GM12892 (cell line): ENCODE data around the gene IQCK.

Experiments
- DNase-seq: peaks from one replicate; pipeline ENCODE4 v3.0.0; 2011; ENCODE audit not compliant: insufficient read length
- FAIRE-seq: peaks from 2 replicates; lab custom pipeline; 2011; peaks lifted over from hg19 to GRCh38; lab: Jason Lieb, UNC
- POLR2A ChIP-seq: IDR thresholded peaks from 2 replicates; pipeline ENCODE4 v1.6.1; 2011; ENCODE audit warnings: low read depth, low read length, control low read depth
- POLR2AphosphoS5 ChIP-seq: IDR thresholded peaks from 2 replicates; pipeline ENCODE4 v1.6.1; 2011; ENCODE audit warnings: low read depth, low read length, control low read depth
- TAF1 ChIP-seq: IDR thresholded peaks from 2 replicates; pipeline ENCODE4 v1.6.1; 2011; ENCODE audit warnings: low read depth, mild to moderate bottlenecking, control low read depth, low read length, borderline replicate concordance

Gene IQCK

DNA sequence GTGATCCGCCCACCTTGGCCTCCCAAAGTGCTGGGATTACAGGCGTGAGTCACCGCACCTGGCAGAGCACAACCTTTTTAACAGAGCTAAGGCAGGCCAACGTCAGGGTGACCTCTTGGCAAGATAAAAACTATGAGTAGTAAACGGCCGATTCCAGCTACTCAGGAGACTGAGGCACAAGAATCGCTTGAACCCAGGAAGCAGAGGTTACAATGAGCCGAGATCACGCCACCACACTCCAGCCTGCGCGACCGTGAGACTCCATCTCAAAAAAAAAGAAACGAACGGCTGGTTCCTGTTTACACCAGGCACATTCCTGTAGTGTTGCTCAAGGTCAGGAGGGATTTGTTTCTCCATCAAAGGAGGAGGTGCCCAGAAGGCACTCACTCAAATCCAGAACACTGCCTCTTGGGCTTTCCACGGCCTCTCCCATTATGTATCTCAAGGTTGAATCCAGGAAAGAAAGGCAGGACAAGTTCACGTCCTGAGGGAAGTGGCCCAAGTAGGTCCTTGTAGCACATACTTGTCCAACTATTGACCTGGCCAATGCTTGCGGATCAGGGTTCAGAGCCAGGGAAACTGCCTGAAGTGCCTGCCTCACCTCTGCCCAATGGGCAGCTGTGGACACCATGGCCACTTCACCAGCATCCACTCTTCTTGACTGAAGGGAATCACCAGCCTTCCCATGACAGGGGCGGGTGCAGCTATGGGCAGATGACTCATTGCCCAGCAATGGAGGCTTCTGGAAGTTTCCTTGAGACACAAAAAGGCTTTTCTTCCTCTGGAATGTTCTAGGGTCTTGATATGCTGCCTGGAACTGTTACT, 13.5 kb upstream of the IQCK start:
- FAIRE-seq, result no peak
- TF ChIP-seq POLR2A (no peak), POLR2AphosphoS5 (no peak), TAF1 (no peak)
- DNase-seq, result no peak

DNA sequence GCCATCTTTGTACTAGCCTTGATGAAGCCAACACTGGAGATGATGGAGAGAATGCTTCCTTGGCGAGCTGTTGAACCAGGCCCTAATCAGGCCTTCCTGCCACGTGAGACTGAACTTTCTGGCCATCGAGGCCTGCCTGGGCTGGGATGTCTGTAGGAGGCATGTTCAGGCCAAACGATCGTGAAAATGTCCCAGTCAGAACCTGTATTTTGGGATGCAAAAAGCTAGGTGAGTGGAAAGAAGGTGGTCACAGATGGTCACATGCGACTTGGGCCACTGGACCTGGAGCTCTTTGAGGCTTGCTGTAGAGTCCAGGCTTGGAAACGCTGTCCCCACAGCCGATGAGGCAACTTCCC, 12.9 kb upstream of the IQCK start:
- FAIRE-seq, result no peak
- DNase-seq, result no peak
- TF ChIP-seq POLR2AphosphoS5 (no peak), POLR2A (no peak), TAF1 (no peak)

GRCh38 chr16:19705843-19706242, 12.2 kb upstream of the IQCK start:
- TF ChIP-seq POLR2AphosphoS5 (no peak), POLR2A (no peak), TAF1 (no peak)
- FAIRE-seq, result no peak
- no peak for DNase-seq

DNA sequence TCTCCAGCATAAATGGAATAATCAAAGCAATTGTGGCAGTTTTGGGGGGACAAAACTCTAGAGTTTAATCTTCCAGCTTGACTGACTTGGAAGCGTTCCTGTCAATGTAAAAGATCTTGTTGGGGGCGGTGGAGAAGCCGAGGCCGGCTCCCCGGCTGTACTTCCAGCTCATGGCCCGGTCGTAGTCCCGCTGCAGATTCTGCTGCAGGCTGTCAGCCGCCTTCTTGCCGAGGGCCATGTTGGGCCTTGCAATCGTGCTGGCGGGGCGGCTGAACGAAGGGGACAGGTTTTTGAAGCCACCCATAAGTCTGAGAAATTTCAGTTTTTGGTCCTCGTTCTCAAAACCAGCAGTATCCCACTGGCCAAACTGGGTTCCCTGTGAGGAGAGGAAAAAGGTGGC, 11.2 kb upstream of the IQCK start:
- no peak for DNase-seq
- TF ChIP-seq TAF1 (no peak), POLR2A (no peak), POLR2AphosphoS5 (no peak)
- FAIRE-seq, result no peak

DNA sequence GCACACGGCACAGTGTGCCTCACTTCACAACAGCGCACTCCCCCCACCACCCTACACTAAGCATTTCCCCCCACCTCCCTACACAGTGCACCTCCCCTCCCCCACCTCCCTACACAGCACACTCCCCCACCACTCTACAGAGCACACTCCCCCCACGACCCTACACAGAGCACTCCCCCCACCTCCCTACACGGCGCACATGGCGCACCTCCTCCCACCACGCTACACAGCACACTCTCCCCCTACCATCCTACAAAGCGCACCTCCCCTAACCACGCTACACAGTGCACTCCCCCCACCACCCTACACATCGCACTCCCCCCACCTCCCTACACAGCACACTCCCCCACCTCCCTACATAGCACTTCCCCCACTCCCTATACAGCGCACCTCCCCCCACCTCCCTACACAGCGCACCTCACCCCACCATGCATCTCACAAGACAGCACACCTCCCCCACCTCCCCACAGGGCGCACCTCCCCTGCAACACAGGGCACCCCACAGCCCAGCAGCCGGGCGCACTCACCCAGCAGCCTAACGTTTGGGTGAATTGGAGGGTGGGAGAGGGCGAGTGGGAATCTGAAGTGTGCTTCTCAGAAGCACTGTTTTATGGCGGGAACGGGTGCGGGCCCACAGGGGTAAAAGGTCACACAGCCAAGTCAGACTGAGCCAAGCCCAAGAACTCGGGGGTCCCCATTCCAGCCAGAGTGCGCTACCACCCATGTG, 10.3 kb upstream of the IQCK start:
- TF ChIP-seq POLR2A (no peak), POLR2AphosphoS5 (no peak), TAF1 (no peak)
- no peak for DNase-seq
- no peak for FAIRE-seq

DNA sequence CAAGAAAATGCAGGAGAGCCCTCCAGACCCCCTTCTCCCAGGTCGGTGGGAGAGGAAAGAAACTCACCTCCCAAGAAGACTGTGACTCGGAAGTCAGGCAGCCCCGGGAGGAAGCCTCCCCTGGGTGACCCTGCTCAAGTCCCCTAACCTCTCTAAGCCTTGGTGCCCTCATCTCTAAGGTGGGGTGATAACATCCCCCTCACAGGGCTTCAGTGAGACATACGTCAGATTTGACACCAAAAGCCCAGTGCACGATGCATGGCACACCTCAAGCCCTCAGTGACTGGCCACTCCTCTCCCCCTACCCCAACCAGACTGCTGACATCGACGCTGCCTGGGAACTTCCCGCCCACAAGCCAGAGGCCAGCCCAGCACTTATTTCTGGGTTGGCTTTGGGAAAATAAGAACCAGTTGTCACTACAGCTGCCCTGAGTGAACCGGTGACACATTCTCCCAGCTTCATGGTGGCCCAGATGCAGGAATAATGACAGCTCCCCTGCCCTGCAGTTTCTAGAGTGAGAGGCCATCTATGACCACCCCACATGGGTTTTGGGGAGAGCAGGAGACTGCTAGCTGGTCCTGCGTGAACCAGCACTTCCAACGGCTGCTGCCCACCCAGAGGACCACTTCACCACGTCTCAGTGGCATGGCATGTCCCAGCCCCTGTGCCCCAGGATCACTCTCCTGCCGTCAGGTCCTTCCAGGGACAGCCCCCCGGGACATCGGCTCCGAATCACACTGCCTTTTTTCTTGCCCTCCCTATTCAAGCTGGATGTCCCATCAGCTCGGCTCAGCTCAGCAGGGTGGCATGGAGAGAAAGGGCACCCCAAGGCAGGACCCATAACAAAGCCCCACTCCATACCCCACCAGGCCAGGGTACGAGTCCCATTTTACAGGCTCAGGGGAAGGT, 9.5 kb upstream of the IQCK start:
- FAIRE-seq, result no peak
- no peak for DNase-seq
- no peak for TF ChIP-seq TAF1

- TF ChIP-seq POLR2AphosphoS5 (no peak), TAF1 (no peak), POLR2A (no peak)
- no peak for DNase-seq
- no peak for FAIRE-seq
Measured at GRCh38 chr16:19709381-19710136, 8.5 kb upstream of the IQCK start.

- DNase-seq, result no peak
- no peak for TF ChIP-seq POLR2AphosphoS5
- no peak for TF ChIP-seq POLR2A
- TF ChIP-seq TAF1, result no peak
- no peak for FAIRE-seq
Measured at GRCh38 chr16:19710191-19710908, 7.7 kb upstream of the IQCK start.

DNA sequence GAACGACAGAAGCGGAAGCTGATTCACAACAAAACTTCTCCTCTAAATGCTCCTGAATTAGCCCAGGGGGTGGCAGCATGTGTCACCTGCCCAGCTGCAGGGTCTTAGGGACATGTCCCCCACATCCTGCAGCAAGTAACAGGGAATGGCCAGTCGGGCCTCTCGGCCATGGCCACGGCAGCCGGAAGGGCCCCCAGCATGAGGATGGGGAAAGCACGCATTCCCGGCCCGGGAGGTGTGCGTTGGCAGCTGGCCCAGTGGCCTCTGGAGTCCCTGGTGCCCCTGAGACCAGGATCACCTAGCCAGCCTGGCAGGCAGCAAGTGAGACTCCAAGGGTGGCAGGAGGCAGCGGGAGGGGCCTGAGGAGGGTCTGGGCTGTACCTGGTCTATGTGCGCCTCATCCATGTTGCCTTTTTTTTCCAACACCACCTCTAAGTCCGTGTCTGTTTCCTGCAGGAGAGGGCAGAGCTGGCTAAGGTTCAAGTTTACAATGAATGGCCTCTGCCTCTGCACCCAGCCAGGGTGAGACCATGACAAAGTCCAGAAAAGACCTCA, 7.0 kb upstream of the IQCK start:
- TF ChIP-seq POLR2A, result no peak
- no peak for TF ChIP-seq TAF1
- no peak for TF ChIP-seq POLR2AphosphoS5
- DNase-seq, result no peak
- FAIRE-seq, result no peak

- DNase-seq (no peak), FAIRE-seq (no peak)
- no peak for TF ChIP-seq POLR2AphosphoS5
Measured at GRCh38 chr16:19711643-19712042, 6.4 kb upstream of the IQCK start.
